GM12891 (cell line): ENCODE data around the gene SMYD3.

Source experiments
- PAX5 ChIP-seq: IDR thresholded peaks from 2 replicates; pipeline ENCODE4 v1.6.1; 2011; ENCODE audit warnings: low read length, moderate library complexity, mild to moderate bottlenecking; ENCODE audit not compliant: insufficient read depth, severe bottlenecking
- POLR2A ChIP-seq: IDR thresholded peaks from 2 replicates; pipeline ENCODE4 v1.6.1; 2011; ENCODE audit warnings: low read depth, low read length, control low read depth
- POLR2AphosphoS5 ChIP-seq: IDR thresholded peaks from 2 replicates; pipeline ENCODE4 v1.6.1; 2011; ENCODE audit warnings: low read depth, low read length, control low read depth
- TAF1 ChIP-seq: IDR thresholded peaks from 2 replicates; pipeline ENCODE4 v1.6.1; 2011; ENCODE audit warnings: low read depth, low read length, control low read depth

GRCh38 chr1:246160905-246161304 is 346.2 kb downstream of the SMYD3 start:
- TF ChIP-seq POLR2A (no peak), POLR2AphosphoS5 (no peak), TAF1 (no peak), PAX5 (no peak)
